Trophoblast cell (in vitro differentiated cells and primary cell): Measurements from ENCODE around the gene CFAP46.
"Not testable (repeated sequence)": the region's sequence is repeated elsewhere in the genome, so short reads cannot be mapped to it uniquely, and the experiment has no call there.

Experiments
- DNase-seq, 2 donors: peaks; one replicate each; pipeline ENCODE4 v3.0.0-alpha.2; 2016
- H2AFZ ChIP-seq: 2 replicates; pipeline ENCODE4 v1.6.1; 2013; ENCODE audit warnings: low read length, moderate library complexity, mild to moderate bottlenecking; ENCODE audit not compliant: insufficient read depth, poor library complexity
- H2AK5ac ChIP-seq: 2 replicates; pipeline ENCODE4 v1.6.1; 2013; ENCODE audit warnings: mild to moderate bottlenecking, low read length
- H2BK120ac ChIP-seq: 2 replicates; pipeline ENCODE4 v1.6.1; 2013; ENCODE audit warnings: low read length, mild to moderate bottlenecking, moderate library complexity; ENCODE audit not compliant: insufficient read depth, poor library complexity
- H2BK12ac ChIP-seq: 2 replicates; pipeline ENCODE4 v1.6.1; 2013; ENCODE audit warnings: mild to moderate bottlenecking, low read length, moderate library complexity
- H2BK5ac ChIP-seq: 2 replicates; pipeline ENCODE4 v1.6.1; 2013; ENCODE audit warnings: low read length, low read depth, moderate library complexity, mild to moderate bottlenecking; ENCODE audit not compliant: poor library complexity
- H3K14ac ChIP-seq: 2 replicates; pipeline ENCODE4 v1.6.1; 2013; ENCODE audit warnings: mild to moderate bottlenecking, low read length
- H3K18ac ChIP-seq: 2 replicates; pipeline ENCODE4 v1.6.1; 2013; ENCODE audit warnings: mild to moderate bottlenecking, low read length
- H3K23ac ChIP-seq: 2 replicates; pipeline ENCODE4 v1.6.1; 2013; ENCODE audit warnings: low read length
- H3K27ac ChIP-seq: 2 replicates; pipeline ENCODE4 v1.5.1; 2013; ENCODE audit warnings: low read depth, mild to moderate bottlenecking, inconsistent platforms, low read length, moderate library complexity
- H3K27me3 ChIP-seq: 2 replicates; pipeline ENCODE4 v1.6.1; 2013; ENCODE audit warnings: inconsistent platforms, mild to moderate bottlenecking, low read length, moderate library complexity; ENCODE audit not compliant: insufficient read depth
- H3K36me3 ChIP-seq, 2 experiments: 1 replicate in 1 of 2; 2 replicates in 1 of 2; pipeline ENCODE4 v1.6.1; 2013; ENCODE audit warnings: low read length in 2 of 2, mild to moderate bottlenecking in 2 of 2, moderate library complexity in 1 of 2; ENCODE audit not compliant: insufficient read depth in 2 of 2, control insufficient read depth in 1 of 2
- H3K4ac ChIP-seq: 2 replicates; pipeline ENCODE4 v1.6.1; 2013; ENCODE audit warnings: low read depth, mild to moderate bottlenecking, low read length, moderate library complexity
- H3K4me1 ChIP-seq, 2 experiments: 1 replicate in 1 of 2; 2 replicates in 1 of 2; pipeline ENCODE4 v1.6.1; 2013; ENCODE audit warnings: low read length in 2 of 2, mild to moderate bottlenecking in 2 of 2, moderate library complexity in 1 of 2; ENCODE audit not compliant: insufficient read depth in 2 of 2, control insufficient read depth in 1 of 2
- H3K4me2 ChIP-seq: 2 replicates; pipeline ENCODE4 v1.6.1; 2013; ENCODE audit warnings: inconsistent platforms, mild to moderate bottlenecking, low read length, moderate library complexity
- H3K4me3 ChIP-seq: 2 replicates; pipeline ENCODE4 v1.5.1; 2013; ENCODE audit warnings: mild to moderate bottlenecking, low read depth, low read length, inconsistent platforms
- H3K79me1 ChIP-seq: one replicate; pipeline ENCODE4 v1.6.1; 2013; ENCODE audit warnings: low read length
- H3K79me2 ChIP-seq: 2 replicates; pipeline ENCODE4 v1.6.1; 2013; ENCODE audit warnings: low read length, mild to moderate bottlenecking; ENCODE audit not compliant: control insufficient read depth, insufficient read depth, poor library complexity
- H3K9ac ChIP-seq: 2 replicates; pipeline ENCODE4 v1.6.1; 2013; ENCODE audit warnings: mild to moderate bottlenecking, low read length
- H3K9me3 ChIP-seq: 2 replicates; pipeline ENCODE4 v1.6.1; 2013; ENCODE audit warnings: low read depth, mild to moderate bottlenecking, control low read depth, inconsistent platforms, low read length; ENCODE audit not compliant: insufficient read depth
- H4K12ac ChIP-seq: 2 replicates; pipeline ENCODE4 v1.6.1; 2013; ENCODE audit warnings: low read depth, mild to moderate bottlenecking, low read length, moderate library complexity
- H4K8ac ChIP-seq: 2 replicates; pipeline ENCODE4 v1.6.1; 2013; ENCODE audit warnings: low read depth, mild to moderate bottlenecking, low read length, moderate library complexity
- H4K91ac ChIP-seq: one replicate; pipeline ENCODE4 v1.6.1; 2013; ENCODE audit warnings: low read depth, mild to moderate bottlenecking, low read length, moderate library complexity
- WGBS: extraction: QIAGEN DNeasy Blood & Tissue Kit; methylation state at CpG from one replicate; pipeline ENCODE4 v1.1.7; 2013; ENCODE audit warnings: missing lambda C conversion rate; ENCODE audit not compliant: insufficient read length, insufficient coverage; ENCODE audit errors: extremely low coverage; 5-methylcytosine and 5-hydroxymethylcytosine counted together

CFAP46 gene

DNA sequence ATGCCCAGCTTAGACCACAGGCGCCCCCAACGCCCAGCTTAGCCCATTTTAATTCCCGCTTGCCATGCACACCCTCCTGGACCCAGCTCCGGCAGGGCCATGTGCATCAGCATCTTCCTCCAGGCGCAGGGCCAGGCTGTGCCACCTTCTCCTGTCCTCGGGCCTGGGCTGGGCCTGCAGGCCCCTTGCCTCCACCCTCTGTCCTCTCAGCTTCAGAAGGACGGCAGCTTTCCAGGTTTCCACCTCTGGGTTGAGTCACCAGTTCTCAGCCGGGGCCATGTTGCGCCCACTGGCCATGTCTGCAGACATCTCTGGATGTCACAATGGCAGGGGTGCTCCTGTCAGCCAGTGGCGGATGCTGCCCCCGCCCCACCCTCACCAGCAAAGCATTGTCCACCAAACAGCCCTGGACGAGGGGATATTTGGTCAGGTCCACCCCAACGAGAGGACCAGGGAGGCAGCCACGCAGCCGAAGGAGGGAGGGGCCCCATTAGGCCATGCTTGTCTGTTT lies 97.3 kb downstream of the CFAP46 start:
- WGBS = no CpG with 5 or more reads among the region's 15 CpGs

DNA sequence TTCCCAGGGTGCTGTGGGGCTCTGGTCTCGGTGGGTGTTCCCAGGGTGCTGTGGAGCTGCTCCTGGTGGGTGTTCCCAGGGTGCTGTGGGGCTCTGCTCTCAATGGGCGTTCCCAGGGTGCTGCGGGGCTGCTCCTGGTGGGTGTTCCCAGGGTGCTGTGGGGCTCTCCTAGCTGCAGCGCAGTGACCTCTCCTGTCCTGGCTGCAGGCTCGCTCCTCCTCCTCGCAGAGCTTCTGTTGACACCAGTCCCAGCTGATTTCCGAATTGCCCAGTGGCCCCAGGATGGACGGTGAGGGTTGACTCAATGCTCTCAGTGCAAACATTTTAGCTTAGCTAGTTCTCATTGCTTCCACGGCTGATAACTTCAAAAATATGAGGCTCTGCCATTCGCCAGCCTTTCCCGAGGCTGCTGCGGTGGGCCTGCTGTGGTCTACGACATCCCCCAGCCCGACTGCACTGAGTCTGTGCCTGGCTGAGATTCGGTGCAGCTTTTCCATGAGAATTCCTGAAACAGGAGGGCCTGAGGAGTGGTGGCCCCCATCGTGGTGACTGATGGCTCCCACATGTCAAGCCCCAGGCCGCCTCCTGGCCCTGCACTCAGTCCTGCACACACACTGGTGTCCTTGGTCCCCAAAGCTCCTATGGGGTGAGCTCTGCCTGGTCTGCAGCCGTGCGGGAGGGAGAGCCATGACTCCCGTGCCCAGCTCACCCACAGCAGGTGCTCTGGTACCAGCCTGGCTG lies 98.1 kb downstream of the CFAP46 start:
- Histone ChIP-seq H3K23ac (no peak overlapping the region), H3K14ac (no peak overlapping the region), H2AK5ac (no peak overlapping the region), H3K9me3 (peaks cover 21% of the 10 kb centered on the region), H3K9ac (no peak overlapping the region), H4K12ac (no peak overlapping the region), H3K4me3 (no peak overlapping the region), H3K18ac (no peak overlapping the region), H2BK12ac (no peak overlapping the region), H3K27ac (no peak overlapping the region), H3K4me2 (no peak overlapping the region), H4K91ac (no peak overlapping the region), H3K27me3 (no peaks in the 10 kb centered on the region), H3K79me1 (no peaks in the 10 kb centered on the region), H2BK120ac (no peak overlapping the region), H3K4me1 (no peaks in the 10 kb centered on the region), H4K8ac (no peak overlapping the region), H2AFZ (no peak overlapping the region), H3K4ac (no peak overlapping the region), H3K36me3 (no peaks in the 10 kb centered on the region), H3K79me2 (no peaks in the 10 kb centered on the region), H2BK5ac (no peak overlapping the region)
- DNase-seq = no peak
- no CpG with 5 or more reads among the region's 20 CpGs for WGBS

More for the DNA sequence above, 97.3 kb downstream of the CFAP46 start:
- H3K9me3 ChIP-seq = peaks cover 21% of the 10 kb centered on the region
- H3K18ac ChIP-seq = no peak overlapping the region
- no peak overlapping the region for H3K23ac ChIP-seq
- no peaks in the 10 kb centered on the region for H3K4me1 ChIP-seq
- H3K79me2 ChIP-seq = no peaks in the 10 kb centered on the region
- H3K27me3 ChIP-seq = no peaks in the 10 kb centered on the region
- no peak overlapping the region for H3K9ac ChIP-seq
- H3K36me3 ChIP-seq = no peaks in the 10 kb centered on the region
- no peak overlapping the region for H2BK5ac ChIP-seq
- H2AK5ac ChIP-seq = no peak overlapping the region
- no peak overlapping the region for H2BK120ac ChIP-seq
- H2BK12ac ChIP-seq = no peak overlapping the region
- H3K79me1 ChIP-seq = no peaks in the 10 kb centered on the region
- H4K8ac ChIP-seq = no peak overlapping the region
- H3K4ac ChIP-seq = no peak overlapping the region
- no peak overlapping the region for H3K4me3 ChIP-seq
- no peak overlapping the region for H3K4me2 ChIP-seq
- no peak overlapping the region for H3K27ac ChIP-seq
- no peak overlapping the region for H3K14ac ChIP-seq
- H2AFZ ChIP-seq = no peak overlapping the region
- no peak overlapping the region for H4K91ac ChIP-seq
- no peak for DNase-seq
- no peak overlapping the region for H4K12ac ChIP-seq

DNA sequence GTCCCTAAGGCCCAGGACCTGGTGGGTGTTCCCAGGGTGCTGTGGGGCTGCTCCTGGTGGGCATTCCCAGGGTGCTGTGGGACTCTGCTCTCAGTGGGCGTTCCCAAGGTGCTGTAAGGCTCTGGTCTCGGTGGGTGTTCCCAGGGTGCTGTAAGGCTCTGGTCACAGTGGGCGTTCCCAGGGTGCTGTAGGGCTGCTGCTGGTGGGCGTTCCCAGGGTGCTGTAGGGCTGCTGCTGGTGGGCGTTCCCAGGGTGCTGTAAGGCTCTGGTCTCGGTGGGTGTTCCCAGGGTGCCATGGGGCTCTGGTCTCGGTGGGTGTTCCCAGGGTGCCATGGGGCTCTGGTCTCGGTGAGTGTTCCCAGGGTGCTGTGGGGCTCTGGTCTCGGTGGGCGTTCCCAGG lies 99.1 kb downstream of the CFAP46 start:
- H3K9ac ChIP-seq, H3K4me2 ChIP-seq, H4K8ac ChIP-seq, H3K14ac ChIP-seq, H3K27ac ChIP-seq, H3K4me3 ChIP-seq, H4K91ac ChIP-seq, H2BK120ac ChIP-seq, H3K23ac ChIP-seq, H2AK5ac ChIP-seq, H3K18ac ChIP-seq, H3K4me1 ChIP-seq, H3K27me3 ChIP-seq, H2BK5ac ChIP-seq, H3K79me2 ChIP-seq, H2BK12ac ChIP-seq, H3K4ac ChIP-seq, H3K36me3 ChIP-seq, DNase-seq, H4K12ac ChIP-seq, H2AFZ ChIP-seq, H3K79me1 ChIP-seq: not testable (repeated sequence)
- no CpG with 5 or more reads among the region's 10 CpGs for WGBS
- H3K9me3 ChIP-seq = peaks cover 21% of the 10 kb centered on the region

DNA sequence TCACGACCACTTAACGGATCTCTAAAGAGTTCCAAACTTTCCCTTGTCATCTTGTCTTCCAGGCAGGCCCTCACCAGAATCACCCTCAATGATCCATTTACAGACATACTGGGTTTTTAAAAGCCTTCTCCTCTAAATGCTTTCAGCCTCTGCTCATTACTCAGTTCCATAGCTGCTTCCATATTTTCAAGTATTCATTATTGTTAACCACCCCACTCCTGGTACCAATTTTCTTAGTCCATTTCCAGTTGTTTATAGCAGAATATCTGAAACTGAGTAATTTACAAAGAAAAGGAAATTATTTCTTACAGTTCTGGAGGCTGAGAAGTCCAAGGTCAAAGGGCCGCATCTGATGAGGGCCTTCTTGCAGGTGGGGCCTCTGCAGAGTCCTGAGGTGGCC lies 100.0 kb downstream of the CFAP46 start:
- Histone ChIP-seq H3K23ac (no peak overlapping the region), H3K4ac (no peak overlapping the region), H2BK120ac (no peak overlapping the region), H4K8ac (no peak overlapping the region), H3K79me2 (no peaks in the 10 kb centered on the region), H3K9me3 (peaks cover 26% of the 10 kb centered on the region), H3K4me1 (no peaks in the 10 kb centered on the region), H3K27me3 (no peaks in the 10 kb centered on the region), H3K18ac (no peak overlapping the region), H3K36me3 (no peaks in the 10 kb centered on the region), H2BK12ac (no peak overlapping the region), H4K91ac (no peak overlapping the region), H2AK5ac (no peak overlapping the region), H4K12ac (no peak overlapping the region), H3K4me3 (no peak overlapping the region), H3K4me2 (no peak overlapping the region), H3K14ac (no peak overlapping the region), H2AFZ (no peak overlapping the region), H3K79me1 (no peaks in the 10 kb centered on the region), H3K27ac (no peak overlapping the region), H2BK5ac (no peak overlapping the region), H3K9ac (no peak overlapping the region)
- DNase-seq = no peak
- WGBS = no CpG with 5 or more reads among the region's 3 CpGs
